Right cardiac atrium (tissue), 5 donors: Measurements from ENCODE around the gene MTR. TPM values are rescaled to one million over a fixed set of nuclear protein-coding genes. Genes with fewer than 3 reads are reported as not detected.

Experiments used
- ATAC-seq, 2 donors: fragments of 200-7000 bp; cut with Tn5 transposase; one replicate each; pipeline versions ENCODE4 v1.8.0 to v1.9.1; 2020; ENCODE audit warnings: moderate library complexity in 2 of 2, mild to moderate bottlenecking in 1 of 2
- DNase-seq, 3 donors: peaks; one replicate each; pipeline ENCODE4 v3.0.0-alpha.2; 2020
- H3K27ac ChIP-seq: one replicate; pipeline ENCODE4 v1.5.1; 2013; ENCODE audit warnings: mild to moderate bottlenecking, low read length, control low read depth, moderate library complexity
- H3K27me3 ChIP-seq: one replicate; pipeline ENCODE4 v1.6.1; 2013; ENCODE audit not compliant: control insufficient read depth, insufficient read depth
- H3K4me1 ChIP-seq: one replicate; pipeline ENCODE4 v1.6.1; 2013; ENCODE audit warnings: low read length; ENCODE audit not compliant: control insufficient read depth, insufficient read depth
- H3K4me3 ChIP-seq: one replicate; pipeline ENCODE4 v1.5.1; 2013; ENCODE audit warnings: low read length, control low read depth
- H3K9me3 ChIP-seq: one replicate; pipeline ENCODE4 v1.6.1; 2013; ENCODE audit warnings: low read length; ENCODE audit not compliant: control insufficient read depth
- WGBS: extraction: QIAGEN DNeasy Blood & Tissue Kit; methylation state at CpG from one replicate; pipeline ENCODE4 v1.1.7; 2013; 5-methylcytosine and 5-hydroxymethylcytosine counted together
- intact Hi-C, 4 donors: fragments of 100-400 bp; cut with DNase I; formaldehyde crosslinking; loops; one replicate each; pipeline versions ENCODE4 v1.11.0 to v1.14.0; 2022 to 2023
- polyA plus RNA-seq: library from polyadenylated mRNA; stranded (reverse); fragments of 200-250 nt; gene quantifications from one replicate; pipeline ENCODE4 v1.2.3, GENCODE V29; 2013
- total RNA-seq, 4 donors: library from RNA; stranded (reverse); fragmentation: NEBNext Ultra II Directional; extraction: Animal tissue kit (Norgen Biotek cat#: 25700); gene quantifications; one replicate each; pipeline ENCODE4 v1.2.1, GENCODE V29; 2021
- donor health status: healthy with polysubstance abuse.
- donor health status: DM: no; HTN: yes; CAD: no.
- donor health status: DM: no; HTN: no; CAD: no.
- donor health status: DM: no; HTN: yes; CAD: no; lungs with severe emphysema.
- donor health status: DM: yes; HTN: yes; CAD: no.

The MTR gene
- total and polyA plus RNA-seq, 5 donors: 9.0 to 54.6 (median 40.4) TPM

GRCh38 chr1:236953151-236953700, 158.1 kb downstream of the MTR start:
- intact Hi-C loops: no loop called here
- Histone ChIP-seq H3K4me1 (no peaks in the 10 kb centered on the region), H3K9me3 (no peaks in the 10 kb centered on the region), H3K4me3 (no peak overlapping the region), H3K27ac (no peak overlapping the region), H3K27me3 (no peaks in the 10 kb centered on the region)
- no peak for ATAC-seq
- DNase-seq: no peak
- 71% methylated on average over 2 of the region's 2 CpGs for WGBS

Other genes with a start within 250 kb of the MTR start
- gene HEATR1, start 190.8 kb upstream of the MTR start, total RNA-seq: 10 to 100 TPM; 11.2 to 12.8 (median 12.2) TPM
- 3.2 TPM for gene HEATR1, start 190.8 kb upstream of the MTR start, polyA plus RNA-seq
- gene ACTN2, start 108.8 kb upstream of the MTR start, total RNA-seq: 1,000 to 10,000 TPM; 1,202 to 1,705 (median 1,385) TPM
- 827 TPM for gene ACTN2, start 108.8 kb upstream of the MTR start, polyA plus RNA-seq
- not detected for gene MT1HL1, start 209.1 kb downstream of the MTR start, total RNA-seq
- gene MT1HL1, start 209.1 kb downstream of the MTR start, polyA plus RNA-seq: not detected
- gene RYR2, start 246.9 kb downstream of the MTR start, total RNA-seq: 100 to 1,000 TPM; 479 to 716 (median 511) TPM
- 166 TPM for gene RYR2, start 246.9 kb downstream of the MTR start, polyA plus RNA-seq